GM13977 (cell line): ENCODE measurements around the gene TGFBR3.
A peak's percentile ranks its signal among the peaks of the same experiment; 100 is the strongest.

Experiments used
- DNase-seq: peaks from one replicate; pipeline ENCODE4 v3.0.0; 2012; ENCODE audit warnings: low spot score
- CTCF ChIP-seq: IDR thresholded peaks from 2 replicates; pipeline ENCODE4 v1.5.1; 2012; ENCODE audit warnings: mild to moderate bottlenecking, control low read depth; ENCODE audit not compliant: insufficient read depth; ENCODE audit errors: extremely low read depth, missing control alignments
- in situ Hi-C: fragments of 300-500 bp; cut with MboI; formaldehyde crosslinking; loops from one replicate; pipeline ENCODE4 v1.12.0; 2022; ENCODE audit warnings: low sequenced_read_pairs, low pct_unique_long_range_greater_than_20kb, mixed read lengths, inconsistent platforms; ENCODE audit not compliant: unreplicated experiment

The TGFBR3 gene

GRCh38 chr1:91753878-91754277 is 132.1 kb downstream of the TGFBR3 start:
- no peak for DNase-seq
- TF ChIP-seq CTCF: no peak
- in situ Hi-C loops: no loop called here

DNA sequence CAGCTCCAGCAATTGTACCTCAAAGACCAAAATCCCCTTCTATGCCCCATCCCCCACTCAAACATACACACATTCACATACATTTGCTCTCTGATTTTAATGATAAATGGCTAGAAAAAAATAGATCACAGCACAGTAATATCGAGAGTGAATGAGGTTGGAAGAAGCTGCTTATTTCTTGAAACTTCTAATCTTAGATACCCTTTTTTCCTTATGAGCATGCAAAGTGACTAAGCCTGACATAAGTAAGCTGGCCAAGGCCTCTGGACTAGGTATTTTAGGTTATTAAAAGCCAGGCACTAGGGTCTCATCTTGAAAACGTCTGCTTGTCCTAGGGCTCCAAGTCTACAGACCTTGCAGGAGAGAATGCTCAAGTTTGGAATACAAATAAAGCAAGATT is 133.6 kb downstream of the TGFBR3 start:
- peak; percentile 34 for DNase-seq
- TF ChIP-seq CTCF: no peak
- in situ Hi-C loops: no loop called here

GRCh38 chr1:91751275-91751674 is 134.7 kb downstream of the TGFBR3 start:
- no peak for DNase-seq
- in situ Hi-C loops: no loop called here
- TF ChIP-seq CTCF: no peak

DNA sequence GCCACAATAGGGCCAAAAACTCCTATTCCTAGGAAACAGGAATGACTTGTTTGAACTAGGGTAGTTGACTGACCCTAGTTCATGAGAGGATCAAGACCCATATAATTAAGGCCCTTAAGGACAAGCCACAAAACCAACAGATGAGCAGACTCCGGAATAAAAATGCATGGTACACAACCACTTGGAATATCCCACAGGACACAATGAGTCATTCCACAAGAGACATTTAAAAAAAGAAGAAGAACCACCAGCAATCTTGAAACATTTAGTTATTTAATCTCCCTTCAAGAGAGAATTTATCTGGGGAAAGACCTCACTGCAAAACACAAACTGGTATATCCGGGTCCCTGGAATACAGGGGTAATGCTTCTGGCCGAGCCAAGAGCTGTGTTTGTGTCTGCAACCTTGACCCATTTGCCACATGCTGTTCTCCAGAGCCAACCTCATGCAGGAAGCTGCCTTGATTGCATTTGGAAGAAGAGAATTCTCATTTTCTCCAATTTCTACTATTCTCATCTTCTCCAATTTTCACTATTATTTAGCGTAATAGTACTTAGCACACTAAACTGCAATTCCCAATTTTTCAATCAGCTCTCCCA is 135.5 kb downstream of the TGFBR3 start:
- no peak for TF ChIP-seq CTCF
- no peak for DNase-seq
- in situ Hi-C loops: no loop called here

DNA sequence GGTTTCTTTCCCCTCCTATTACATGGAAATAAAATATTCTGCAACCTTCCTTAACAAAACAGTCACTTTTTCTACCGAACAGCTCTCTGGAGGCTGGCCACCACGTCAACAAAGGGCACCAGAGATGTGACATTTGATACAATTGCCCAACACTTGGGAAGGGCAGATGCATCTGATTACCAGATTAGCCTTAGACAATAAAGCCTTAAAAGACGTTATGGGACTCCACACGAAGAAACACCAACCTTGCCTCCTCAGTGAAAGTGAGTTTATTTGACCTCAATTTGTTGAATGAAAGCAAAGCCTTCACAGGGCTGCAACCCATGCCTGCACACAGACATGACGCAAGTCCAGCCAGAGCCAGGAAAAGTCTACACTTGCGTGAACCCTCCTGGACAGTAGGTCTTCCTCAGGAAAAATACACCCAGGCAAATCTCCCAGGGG is 136.1 kb downstream of the TGFBR3 start:
- no peak for TF ChIP-seq CTCF
- DNase-seq: no peak
- in situ Hi-C loops: no loop called here

GRCh38 chr1:91747666-91748065 is 138.3 kb downstream of the TGFBR3 start:
- no peak for TF ChIP-seq CTCF
- in situ Hi-C loops: no loop called here
- DNase-seq: no peak

DNA sequence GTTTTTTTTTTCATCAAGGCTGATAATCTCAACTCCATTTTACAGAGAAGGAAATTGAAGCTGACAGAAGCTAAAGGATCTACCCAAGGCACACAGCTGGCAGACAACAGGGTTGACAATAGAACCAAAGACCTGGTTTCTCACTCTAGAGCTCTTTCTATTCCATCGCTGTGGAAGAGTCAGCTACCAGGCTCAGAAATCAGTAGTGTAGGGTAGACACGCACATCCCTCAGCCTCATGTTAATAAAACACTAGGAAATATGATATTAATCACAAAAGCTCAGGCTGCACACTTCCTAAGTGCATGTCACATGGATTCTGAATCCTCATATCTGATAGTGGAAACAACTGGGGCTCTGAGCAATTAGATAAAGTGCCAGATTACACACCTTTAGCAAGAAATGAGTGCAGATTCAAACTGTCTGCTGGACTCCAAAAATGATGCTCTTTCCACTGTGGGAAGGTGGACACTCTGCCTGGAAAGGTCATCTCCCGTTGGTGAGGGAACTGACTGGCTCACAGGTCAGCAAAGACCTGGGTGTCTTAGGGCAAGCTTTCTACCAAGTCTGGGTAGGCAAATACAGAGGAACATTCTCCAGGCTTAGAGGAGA is 139.1 kb downstream of the TGFBR3 start:
- in situ Hi-C loops: no loop called here
- no peak for DNase-seq
- no peak for TF ChIP-seq CTCF
